Middle frontal gyrus (tissue), 1 donor: ENCODE measurements around the gene SNX8.

ENCODE experiments used
- DNase-seq: peaks from one replicate; pipeline ENCODE4 v3.0.0-alpha.2; 2015; ENCODE audit warnings: low spot score; ENCODE audit errors: extremely low spot score

The SNX8 gene

DNA sequence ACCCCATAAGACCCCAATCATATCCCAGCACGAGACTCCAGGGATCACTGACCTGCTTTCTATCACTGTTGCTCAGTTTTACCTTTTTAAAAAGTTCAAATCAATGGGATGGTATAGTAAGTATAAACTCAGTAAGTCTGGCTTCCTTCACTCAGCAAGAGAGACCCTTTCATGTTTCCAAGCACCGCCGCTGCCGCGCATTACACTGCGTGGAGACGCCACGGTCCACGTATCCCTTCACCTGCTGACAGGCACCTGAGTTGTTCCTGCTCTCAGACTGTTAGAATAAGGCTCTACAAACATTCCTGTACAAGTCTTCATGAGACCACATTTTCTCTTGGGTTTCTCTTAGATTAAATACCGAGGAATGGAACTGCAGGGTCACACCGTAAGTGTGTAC is 109.8 kb downstream of the SNX8 start:
- DNase-seq = no peak

DNA sequence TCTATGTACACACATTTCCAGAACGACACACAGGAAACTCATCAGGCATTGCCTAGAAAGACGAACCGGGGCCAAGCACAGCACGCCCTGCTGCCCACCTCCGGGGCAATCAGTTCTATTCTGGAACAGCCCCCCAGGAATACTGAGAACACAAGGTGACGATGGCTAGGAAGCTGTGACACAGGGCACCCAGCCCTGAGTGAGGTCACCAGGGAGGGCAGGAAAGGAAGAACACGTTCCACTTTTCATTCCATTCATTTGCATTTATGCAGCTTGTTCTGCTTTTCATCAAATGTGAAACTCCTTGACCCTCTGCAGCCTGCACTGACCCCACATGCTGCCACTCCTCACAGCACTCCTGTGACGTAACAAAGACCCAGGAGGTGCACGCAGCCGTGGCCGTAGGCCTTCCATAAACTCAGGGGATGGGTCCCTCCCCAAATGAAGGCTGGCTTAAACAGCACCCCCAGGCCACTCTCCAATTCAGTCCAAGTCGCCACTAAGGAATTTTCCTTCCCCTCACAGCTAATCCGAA is 110.4 kb downstream of the SNX8 start:
- DNase-seq = no peak

DNA sequence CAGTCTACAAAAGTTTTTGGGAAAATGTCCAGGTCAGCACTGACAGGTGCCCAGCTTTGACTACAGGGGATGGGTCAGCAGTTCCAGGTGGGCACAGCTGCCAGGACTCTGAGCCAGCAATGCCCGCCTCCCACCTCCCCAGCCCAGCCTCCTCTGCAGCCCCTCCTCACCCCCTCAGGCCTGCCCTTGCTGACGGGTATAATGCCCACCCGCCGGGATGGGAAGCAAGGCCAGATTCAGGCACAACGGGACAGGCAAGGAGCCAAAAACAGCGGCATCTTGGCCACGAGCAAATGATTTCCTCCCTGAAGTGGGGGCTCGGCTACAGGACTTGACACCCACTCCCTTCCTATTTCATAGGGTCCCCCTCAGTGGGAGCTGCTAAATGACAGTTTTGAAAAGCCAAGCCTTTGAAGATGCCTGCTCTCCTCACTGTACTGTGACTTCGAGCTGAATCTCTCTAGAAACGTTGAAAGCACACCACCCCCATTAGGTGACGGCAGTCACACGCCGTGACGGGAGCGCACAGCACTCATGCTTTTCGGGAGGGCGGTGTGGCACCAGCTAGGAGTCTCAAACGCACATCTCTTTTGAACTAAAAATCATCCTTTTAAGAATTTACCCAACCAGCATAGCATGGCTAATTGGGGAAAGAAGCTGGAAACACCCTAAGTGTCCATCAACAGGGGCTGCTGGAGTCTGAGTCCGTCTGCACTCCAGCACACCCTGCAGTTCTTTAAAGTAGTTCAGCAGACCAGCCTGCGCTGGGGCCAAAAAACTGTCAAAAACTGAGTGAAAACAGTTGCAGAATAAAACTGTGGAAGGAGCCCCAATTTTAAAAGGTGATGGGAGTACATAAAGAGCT is 111.1 kb downstream of the SNX8 start:
- no peak for DNase-seq

DNA sequence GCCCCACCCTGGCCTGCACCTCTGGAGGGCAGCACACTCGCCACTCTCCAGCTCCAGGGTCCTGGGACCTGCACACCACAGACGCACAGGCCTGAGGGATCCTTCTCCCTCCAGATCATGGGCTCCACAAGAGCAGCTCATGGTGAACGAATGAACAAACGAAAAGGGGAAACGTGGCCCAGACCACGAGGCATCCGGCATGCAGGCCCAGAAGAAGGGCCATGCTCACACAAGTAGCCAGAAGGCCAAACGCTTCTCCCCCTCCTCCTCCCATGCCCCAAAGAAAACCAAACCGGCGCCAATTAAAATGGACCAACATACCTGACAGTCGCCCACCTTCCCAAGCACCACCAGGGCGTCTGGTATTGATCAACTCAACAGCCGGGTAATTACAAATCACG is 111.9 kb downstream of the SNX8 start:
- DNase-seq = no peak
